Activated T-helper 17 cell treated with anti-CD3 and anti-CD28 coated beads, Interleukin-2, amount 50 U/mL, for 72 hours (primary cell): ENCODE data around the gene ATP6V1C2. TPM values are rescaled to one million over a fixed set of nuclear protein-coding genes. Genes with fewer than 3 reads are reported as not detected.

Experiments used
- ATAC-seq: fragments of 150-1000 bp; cut with Tn5 transposase; replicated peaks from 2 replicates; pipeline ENCODE4 v1.10.0; 2021; ENCODE audit warnings: mild to moderate bottlenecking, moderate library complexity
- H3K27ac Mint-ChIP-seq: one replicate; pipeline ENCODE4 v1.8.0; 2022; ENCODE audit warnings: mixed read lengths
- H3K27me3 Mint-ChIP-seq: one replicate; pipeline ENCODE4 v1.8.0; 2022; ENCODE audit warnings: mixed read lengths
- H3K36me3 Mint-ChIP-seq: one replicate; pipeline ENCODE4 v1.8.0; 2022; ENCODE audit warnings: low read depth, mild to moderate bottlenecking, mixed read lengths
- H3K4me1 Mint-ChIP-seq: one replicate; pipeline ENCODE4 v1.8.0; 2022; ENCODE audit warnings: mixed read lengths
- H3K4me3 Mint-ChIP-seq: one replicate; pipeline ENCODE4 v1.8.0; 2022; ENCODE audit warnings: mild to moderate bottlenecking, mixed read lengths
- H3K9me3 Mint-ChIP-seq: one replicate; pipeline ENCODE4 v1.8.0; 2022; ENCODE audit warnings: mixed read lengths
- total RNA-seq, 2 donors: library from RNA; stranded (reverse); gene quantifications; one replicate each; pipeline ENCODE4 v1.2.3, GENCODE V29; 2022

Gene ATP6V1C2
- total RNA-seq, 2 donors from 2014 or later = not detected

DNA sequence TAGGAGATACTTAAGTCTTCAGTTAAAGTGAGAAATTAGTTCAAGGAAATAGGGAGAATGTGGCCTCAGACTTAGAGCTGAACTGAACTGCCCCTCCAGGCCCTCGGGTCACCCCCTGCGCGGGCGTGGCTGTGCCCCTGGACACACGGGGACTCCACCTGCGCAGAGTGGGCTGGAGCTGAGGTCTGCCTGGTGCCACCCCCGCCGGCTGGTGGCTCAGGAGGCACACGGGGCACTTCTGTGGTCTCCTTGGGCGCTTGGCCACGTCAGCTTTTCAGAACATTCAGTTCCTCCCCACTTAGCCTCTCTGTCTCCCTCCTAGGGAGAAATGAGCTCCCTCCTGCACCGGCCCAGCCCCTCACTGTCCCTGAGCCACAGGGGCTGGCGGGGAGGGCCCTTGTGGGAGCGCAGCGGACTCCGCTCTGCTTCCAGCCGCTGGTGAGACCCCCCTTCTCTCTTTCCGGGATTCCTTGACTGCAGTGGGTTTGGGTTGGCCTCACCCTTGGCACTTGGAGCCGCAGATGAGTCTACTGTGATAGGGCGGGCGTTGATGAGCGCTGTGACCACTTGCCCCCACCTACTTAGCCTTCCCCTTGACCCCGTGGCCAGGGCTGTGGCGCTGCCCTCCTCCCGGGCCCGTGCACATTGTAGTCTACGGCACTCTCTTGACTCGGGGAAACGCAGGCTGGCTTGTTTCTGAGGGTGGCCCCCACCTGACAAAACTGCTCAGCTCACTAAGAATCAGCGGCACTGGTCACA is 109.4 kb downstream of the ATP6V1C2 start:
- Mint-ChIP-seq H3K27ac (no peak overlapping the region), H3K36me3 (no peaks in the 10 kb centered on the region), H3K27me3 (peaks cover 8% of the 10 kb centered on the region), H3K4me1 (peaks cover 4% of the 10 kb centered on the region), H3K4me3 (no peak overlapping the region), H3K9me3 (no peaks in the 10 kb centered on the region)
- no peak for ATAC-seq

DNA sequence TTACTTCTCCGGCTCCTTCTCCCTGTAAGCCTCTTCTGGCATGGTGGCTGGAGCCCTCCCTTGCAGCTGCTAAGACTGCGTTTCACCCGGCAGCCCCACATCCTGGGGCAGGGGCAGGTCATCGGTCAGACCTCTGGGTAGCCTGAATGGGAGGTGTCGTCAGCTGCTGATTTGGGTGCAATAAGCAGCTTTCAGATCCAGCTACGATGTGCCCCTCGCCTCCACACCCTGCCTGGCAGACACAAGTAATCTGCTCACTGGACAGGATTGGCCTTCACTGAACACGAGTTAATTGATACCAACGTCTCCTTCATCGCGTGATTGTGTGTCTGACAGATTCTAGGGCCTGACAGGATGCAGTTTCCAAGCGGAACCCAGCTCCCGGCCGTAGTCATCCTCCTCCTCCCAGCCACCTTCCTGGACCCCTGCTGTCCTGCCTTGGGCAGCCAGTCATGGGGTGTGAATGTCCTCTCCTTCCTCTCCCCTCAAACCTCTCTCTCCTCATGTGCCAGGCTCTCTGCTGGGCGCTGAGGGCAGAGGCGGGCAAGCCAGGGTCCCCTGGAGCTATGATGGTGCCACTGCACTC is 110.1 kb downstream of the ATP6V1C2 start:
- no peak overlapping the region for H3K27ac Mint-ChIP-seq
- no peaks in the 10 kb centered on the region for H3K9me3 Mint-ChIP-seq
- no peak overlapping the region for H3K4me3 Mint-ChIP-seq
- no peak for ATAC-seq
- H3K4me1 Mint-ChIP-seq = peaks cover 4% of the 10 kb centered on the region
- H3K27me3 Mint-ChIP-seq = peaks cover 8% of the 10 kb centered on the region
- H3K36me3 Mint-ChIP-seq = no peaks in the 10 kb centered on the region

DNA sequence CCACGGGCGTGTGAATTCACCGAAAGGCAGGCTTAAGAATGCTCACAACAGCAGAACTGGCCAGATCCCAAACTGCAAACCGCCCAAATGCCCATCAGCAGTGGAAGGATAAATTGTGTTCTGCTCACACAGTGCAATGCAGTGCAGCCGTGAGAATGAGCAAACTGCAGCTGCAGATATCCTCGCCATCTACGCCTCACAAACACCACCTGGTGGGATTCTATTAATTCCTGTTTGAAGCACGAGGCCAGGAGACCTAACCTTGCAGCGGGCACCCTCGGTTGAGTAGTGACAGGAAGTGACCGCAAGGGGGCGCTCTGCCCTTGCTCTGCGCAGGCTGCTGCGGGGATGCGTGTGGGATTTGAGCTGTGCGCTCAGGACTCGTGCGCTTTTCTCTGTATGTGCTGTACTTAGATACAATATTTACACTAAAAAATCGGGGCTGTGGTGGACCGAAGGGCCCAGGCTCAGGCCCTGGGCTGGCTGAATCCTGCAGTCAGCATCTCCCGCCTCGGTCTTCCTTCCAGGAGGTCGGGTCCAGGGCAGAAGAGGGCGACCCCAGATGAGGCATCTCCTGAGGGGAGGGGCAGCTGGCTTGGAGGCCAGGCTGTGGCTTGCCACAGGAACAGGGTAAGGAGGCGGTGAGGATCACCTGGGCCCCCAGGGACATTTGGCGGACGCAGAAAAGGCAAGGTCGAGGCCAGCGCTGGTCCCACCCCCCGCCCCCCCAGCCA is 110.9 kb downstream of the ATP6V1C2 start:
- no peak overlapping the region for H3K4me3 Mint-ChIP-seq
- no peaks in the 10 kb centered on the region for H3K36me3 Mint-ChIP-seq
- peaks cover 5% of the 10 kb centered on the region for H3K27me3 Mint-ChIP-seq
- peak; percentile 88 for ATAC-seq
- H3K27ac Mint-ChIP-seq = no peak overlapping the region
- H3K9me3 Mint-ChIP-seq = no peaks in the 10 kb centered on the region
- H3K4me1 Mint-ChIP-seq = peaks cover 4% of the 10 kb centered on the region

DNA sequence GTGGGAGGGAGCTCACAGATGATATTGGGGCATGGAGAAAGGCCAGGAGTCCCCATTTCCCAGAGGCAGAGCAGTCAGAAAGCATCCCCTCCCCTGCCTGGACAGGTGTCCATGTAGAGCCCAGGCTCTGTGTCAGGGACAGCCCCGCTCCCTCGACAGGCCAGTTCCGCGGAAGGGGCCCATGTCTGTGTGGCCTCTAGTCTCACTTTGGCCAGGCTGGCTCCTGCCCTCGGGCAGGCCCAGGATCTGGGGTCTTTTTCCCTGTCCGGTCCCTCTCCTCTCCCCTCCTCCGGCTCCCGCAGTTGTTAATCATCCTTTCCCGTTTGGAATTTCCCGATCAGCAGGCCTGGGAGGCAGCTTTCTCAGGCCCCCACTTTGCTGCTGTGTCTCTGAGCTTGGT is 111.6 kb downstream of the ATP6V1C2 start:
- no peak overlapping the region for H3K4me3 Mint-ChIP-seq
- no peak overlapping the region for H3K27ac Mint-ChIP-seq
- no peak for ATAC-seq
- peaks cover 5% of the 10 kb centered on the region for H3K27me3 Mint-ChIP-seq
- H3K36me3 Mint-ChIP-seq = no peaks in the 10 kb centered on the region
- no peaks in the 10 kb centered on the region for H3K9me3 Mint-ChIP-seq
- H3K4me1 Mint-ChIP-seq = peaks cover 4% of the 10 kb centered on the region

DNA sequence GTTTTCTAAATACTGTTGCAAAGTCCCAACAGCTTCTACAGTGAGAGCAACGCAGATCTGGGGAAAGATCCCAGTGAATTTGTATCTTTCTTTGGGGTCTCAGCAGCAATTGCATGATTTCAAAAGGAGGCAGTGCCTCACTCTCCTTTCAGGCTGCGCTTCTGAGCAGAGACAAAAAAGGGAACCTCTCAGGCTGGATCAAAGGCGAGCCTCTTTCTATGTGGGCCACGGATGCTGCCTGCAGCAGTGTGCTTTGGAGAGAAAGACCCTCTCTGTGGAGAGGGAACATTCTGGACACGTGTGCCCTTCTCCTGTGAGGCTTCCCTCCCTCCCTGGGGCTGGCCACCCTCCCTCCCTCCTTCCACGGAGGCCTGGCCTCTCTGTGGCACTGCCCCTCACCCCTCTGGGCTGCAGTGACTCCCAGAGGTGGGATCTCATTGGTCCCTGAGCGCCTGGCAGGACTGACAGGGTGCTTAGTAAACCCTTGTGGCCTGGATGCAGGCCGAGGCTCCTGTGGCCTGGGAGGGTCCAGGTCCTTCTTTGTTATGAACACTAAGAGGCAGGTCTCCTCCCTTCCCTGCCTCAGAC is 112.7 kb downstream of the ATP6V1C2 start:
- H3K4me3 Mint-ChIP-seq = no peak overlapping the region
- ATAC-seq = no peak
- H3K36me3 Mint-ChIP-seq = no peaks in the 10 kb centered on the region
- peaks cover 5% of the 10 kb centered on the region for H3K27me3 Mint-ChIP-seq
- H3K9me3 Mint-ChIP-seq = no peaks in the 10 kb centered on the region
- peaks cover 4% of the 10 kb centered on the region for H3K4me1 Mint-ChIP-seq
- no peak overlapping the region for H3K27ac Mint-ChIP-seq

Other genes with a start within 250 kb of the ATP6V1C2 start
- gene NOL10, start 31.7 kb upstream of the ATP6V1C2 start, total RNA-seq = 10 to 100 TPM; 24.1 to 46.0 TPM
- 100 to 1,000 TPM; 129 to 206 TPM for gene PDIA6, start 91.2 kb downstream of the ATP6V1C2 start, total RNA-seq
- gene KCNF1, start 190.3 kb downstream of the ATP6V1C2 start, total RNA-seq = not detected